Endothelial cell of umbilical vein (primary cell): Measurements from ENCODE around the gene LPP. TPM values are rescaled to one million over a fixed set of nuclear protein-coding genes. Genes with fewer than 3 reads are reported as not detected.

ENCODE experiments used
- BruUV-seq: library from RNA; stranded (reverse); fragments of 400-500 nt; replicated peaks from 2 replicates; lab custom pipeline; 2021; lab: Mats Ljungman, UMichigan
- CTCF ChIA-PET: fragments of 300-600, 350-600 bp; sonication (Branson Sonifier 250); formaldehyde crosslinking; loops from one replicate; lab custom pipeline; 2021; ENCODE audit warnings: antibody characterized with exemption, inconsistent platforms; lab: Charles Lee
- POLR2A ChIA-PET: fragments of 300-600, 350-600 bp; sonication (Branson Sonifier 250); formaldehyde crosslinking; loops from one replicate; lab custom pipeline; 2021; ENCODE audit warnings: antibody characterized with exemption, inconsistent platforms; lab: Charles Lee
- DNase-seq: peaks from one replicate; pipeline ENCODE4 v3.0.0-alpha.2; 2011; ENCODE audit warnings: low read depth, low spot score
- FAIRE-seq: peaks from 2 replicates; lab custom pipeline; 2011; peaks lifted over from hg19 to GRCh38; lab: Jason Lieb, UNC
- H2AFZ ChIP-seq: 2 replicates; pipeline ENCODE4 v1.6.0; 2012; ENCODE audit warnings: low read depth, low read length, control low read depth, inconsistent platforms
- H3K27ac ChIP-seq: 2 replicates; pipeline ENCODE4 v1.5.1; 2011; ENCODE audit warnings: low read depth, mild to moderate bottlenecking, control low read depth, low read length, moderate library complexity; ENCODE audit not compliant: insufficient read depth
- H3K27me3 ChIP-seq, 2 experiments: 2 replicates each; pipeline versions ENCODE4 v1.6.0 to v1.6.1; 2011; ENCODE audit warnings: low read length in 2 of 2, mixed read lengths in 1 of 2; ENCODE audit not compliant: control insufficient read depth in 2 of 2, insufficient read depth in 2 of 2
- H3K36me3 ChIP-seq, 2 experiments: 2 replicates in 1 of 2; 3 replicates in 1 of 2; pipeline ENCODE4 v1.5.1; 2011; ENCODE audit warnings: low read length in 2 of 2, mild to moderate bottlenecking in 1 of 2, moderate library complexity in 1 of 2; ENCODE audit not compliant: control insufficient read depth in 2 of 2, insufficient read depth in 2 of 2; ENCODE audit errors: extremely low read depth in 1 of 2
- H3K4me1 ChIP-seq: 3 replicates; pipeline ENCODE4 v1.5.1; 2011; ENCODE audit warnings: mild to moderate bottlenecking, low read length; ENCODE audit not compliant: control insufficient read depth, insufficient read depth; ENCODE audit errors: extremely low read depth
- H3K4me2 ChIP-seq: 2 replicates; pipeline ENCODE4 v1.6.1; 2011; ENCODE audit warnings: low read length, control low read depth, mixed read lengths; ENCODE audit not compliant: insufficient read depth
- H3K4me3 ChIP-seq, 3 experiments: fragments of 200-600 bp in 1 of 3; sonication (generic), shearing (Covaris generic) in 1 of 3; replicated peaks in 1 of 3; 2 replicates each; pipeline ENCODE4 v1.5.1; 2011 to 2016; ENCODE audit warnings: control low read depth in 3 of 3, low read length in 3 of 3, mild to moderate bottlenecking in 2 of 3, inconsistent platforms in 1 of 3, low read depth in 1 of 3, moderate library complexity in 1 of 3; ENCODE audit not compliant: insufficient read depth in 1 of 3
- H3K79me2 ChIP-seq: 2 replicates; pipeline ENCODE4 v1.6.0; 2012; ENCODE audit warnings: low read length, inconsistent platforms; ENCODE audit not compliant: control insufficient read depth, insufficient read depth
- H3K9ac ChIP-seq: replicated peaks from 2 replicates; pipeline ENCODE3; 2011; ENCODE audit warnings: low read length, control low read depth; ENCODE audit not compliant: insufficient read depth; ENCODE audit errors: extremely low read depth
- H3K9me1 ChIP-seq: replicated peaks from 3 replicates; pipeline ENCODE4 v1.6.0; 2011; ENCODE audit warnings: mild to moderate bottlenecking, low read length; ENCODE audit not compliant: control insufficient read depth, insufficient read depth; ENCODE audit errors: extremely low read depth
- H3K9me3 ChIP-seq: replicated peaks from 2 replicates; pipeline ENCODE4 v1.5.1; 2012; ENCODE audit warnings: low read length, inconsistent platforms; ENCODE audit not compliant: control insufficient read depth, insufficient read depth
- H4K20me1 ChIP-seq: replicated peaks from 2 replicates; pipeline ENCODE3; 2011; ENCODE audit warnings: mild to moderate bottlenecking, low read length; ENCODE audit not compliant: control insufficient read depth, insufficient read depth; ENCODE audit errors: extremely low read depth
- CTCF ChIP-seq, 2 donors: IDR thresholded peaks; 1 replicate in 1 of 2; 2 replicates in 1 of 2; pipeline ENCODE4 v1.5.1; 2011; ENCODE audit warnings: low read length in 2 of 2, mild to moderate bottlenecking in 2 of 2, moderate library complexity in 2 of 2, control low read depth in 1 of 2, inconsistent platforms in 1 of 2, low read depth in 1 of 2; ENCODE audit not compliant: insufficient read depth in 1 of 2; ENCODE audit errors: extremely low read depth in 1 of 2
- EZH2 ChIP-seq: IDR thresholded peaks from 2 replicates; pipeline ENCODE4 v1.6.1; 2012; ENCODE audit warnings: borderline replicate concordance, low read depth, mild to moderate bottlenecking, moderate library complexity, low read length, inconsistent platforms; ENCODE audit not compliant: severe bottlenecking
- FOS ChIP-seq: IDR thresholded peaks from 2 replicates; pipeline ENCODE4 v1.6.1; 2011; ENCODE audit warnings: mild to moderate bottlenecking, low read length, moderate library complexity, borderline replicate concordance; ENCODE audit not compliant: insufficient read depth
- GATA2 ChIP-seq: IDR thresholded peaks from 2 replicates; pipeline ENCODE4 v1.7.0; 2011; ENCODE audit warnings: low read depth, mild to moderate bottlenecking, moderate library complexity, mixed read lengths, low read length; ENCODE audit not compliant: insufficient read length, insufficient read depth
- JUN ChIP-seq: IDR thresholded peaks from 2 replicates; pipeline ENCODE4 v1.6.1; 2011; ENCODE audit warnings: borderline replicate concordance, low read depth; ENCODE audit not compliant: insufficient read length, insufficient read depth
- MAX ChIP-seq: IDR thresholded peaks from 2 replicates; pipeline ENCODE4 v1.6.1; 2011; ENCODE audit not compliant: insufficient read depth, insufficient read length
- MYC ChIP-seq: IDR thresholded peaks from one replicate; pipeline ENCODE4 v1.6.1; 2011; ENCODE audit warnings: mild to moderate bottlenecking, low read depth, low read length
- POLR2A ChIP-seq: IDR thresholded peaks from 2 replicates; pipeline ENCODE4 v1.6.1; 2012; ENCODE audit warnings: low read depth, mild to moderate bottlenecking, control low read depth, low read length
- POLR2AphosphoS5 ChIP-seq: IDR thresholded peaks from 2 replicates; pipeline ENCODE4 v1.6.1; 2012; ENCODE audit warnings: low read depth, mild to moderate bottlenecking, control low read depth, low read length, moderate library complexity; ENCODE audit not compliant: insufficient read depth
- dilution Hi-C: fragments of 300-500 bp; cut with MboI; formaldehyde crosslinking; loops from one replicate; pipeline ENCODE4 v1.15.0; 2019; ENCODE audit warnings: low sequenced_read_pairs; ENCODE audit not compliant: extremely low pct_ligation_motif_present
- intact Hi-C: fragments of 100-400 bp; cut with micrococcal nuclease; formaldehyde crosslinking; loops from one replicate; pipeline ENCODE4 v1.10.0; 2022
- polyA plus RNA-seq, 4 experiments: library from polyadenylated mRNA; depleted of rRNA in 3 of 4; stranded (reverse) in 3 of 4; unstranded in 1 of 4; fragments of >200 nt; gene quantifications; 2 replicates each; pipeline versions ENCODE4 v1.2.1 to v1.2.3, GENCODE V29; 2011 to 2012; ENCODE audit warnings: missing spikeins in 1 of 4
- total RNA-seq: library from RNA; stranded (reverse); gene quantifications from 2 replicates; pipeline ENCODE4 v1.2.3, GENCODE V29; 2021

The LPP gene
- total and polyA plus RNA-seq, 2 donors (not counting 3 experiments of a cell fraction or from before 2014, with no cell fraction given), result 16.9 to 153 TPM

- no peaks in the 10 kb centered on the region for H3K9me1 ChIP-seq
- POLR2A ChIA-PET, result no interaction called here
- intact Hi-C loops, result no loop called here
- no peak overlapping the region for H3K27ac ChIP-seq
- TF ChIP-seq EZH2 (no peak), POLR2AphosphoS5 (no peak), JUN (no peak), MYC (no peak), CTCF (IDR thresholded peaks at IDR 0.05; ENCODE audit: extremely low read depth in 1 of 2, insufficient read depth in 1 of 2, low read depth in 1 of 2, low read length in 2 of 2) (no peak), FOS (no peak), POLR2A (no peak), GATA2 (no peak), MAX (no peak)
- FAIRE-seq, result no peak
- no peak overlapping the region for H3K4me3 ChIP-seq
- H3K27me3 ChIP-seq, result no peaks in the 10 kb centered on the region
- H3K4me2 ChIP-seq, result no peak overlapping the region
- CTCF ChIA-PET, result interaction anchor here (1.0 to 1.5 kb wide), 2 partner anchors 35 to 727 kb away, joined by 3 read pairs; no protein-coding TSS in a partner anchor
- no peak for DNase-seq
- no peak overlapping the region for H3K9ac ChIP-seq
- H3K9me3 ChIP-seq, result no peaks in the 10 kb centered on the region
- dilution Hi-C loops, result no loop called here
- BruUV-seq, result no TSS peak
- no peak overlapping the region for H2AFZ ChIP-seq
- H3K4me1 ChIP-seq, result peaks cover 17% of the 10 kb centered on the region
- H4K20me1 ChIP-seq, result peaks cover 2% of the 10 kb centered on the region
- H3K79me2 ChIP-seq, result peaks cover 9% of the 10 kb centered on the region
- peaks cover 0 to 2% of the 10 kb centered on the region in 2 experiments for H3K36me3 ChIP-seq
Observed at GRCh38 chr3:188227442-188227841, 73.5 kb downstream of the LPP start.
